HCT116 (cell line): ENCODE data around the gene CCL1. TPM values are rescaled to one million over a fixed set of nuclear protein-coding genes. Genes with fewer than 3 reads are reported as not detected.

ENCODE experiments used
- ATAC-seq: fragments of 200-7000 bp; cut with Tn5 transposase; 2 replicates; pipeline ENCODE4 v1.9.1; 2020; ENCODE audit warnings: mild to moderate bottlenecking, moderate library complexity
- BruUV-seq: library from RNA; stranded (reverse); fragments of 400-500 nt; replicated peaks from 2 replicates; lab custom pipeline; 2021; lab: Mats Ljungman, UMichigan
- CTCF ChIA-PET: fragments of 300-600 bp; sonication (Branson Sonifier 250); formaldehyde crosslinking; loops from one replicate; lab custom pipeline; 2021; ENCODE audit warnings: antibody characterized with exemption; lab: Charles Lee
- POLR2A ChIA-PET: fragments of 300-600, 350-600 bp; sonication (Branson Sonifier 250); formaldehyde crosslinking; loops from one replicate; lab custom pipeline; 2021; ENCODE audit warnings: antibody characterized with exemption; lab: Charles Lee
- RAD21 ChIA-PET, 2 experiments: fragments of 300-600 bp; sonication (Branson Sonifier 250); formaldehyde crosslinking; loops; one replicate each; lab custom pipeline; 2023; ENCODE audit warnings: low total read pairs in 2 of 2; ENCODE audit not compliant: uncharacterized antibody in 2 of 2, unreplicated experiment in 2 of 2, low non-redundant PET in 1 of 2; lab: Charles Lee
- DNase-seq: peaks from one replicate; pipeline ENCODE4 v3.0.0-alpha.2; 2010; ENCODE audit warnings: low read depth, low spot score
- H2AFZ ChIP-seq: fragments of 200-600 bp; shearing (Covaris generic), sonication (generic); 2 replicates; pipeline ENCODE4 v1.6.1; 2017; ENCODE audit warnings: low read depth, mixed run types, mixed read lengths, antibody characterized with exemption, low read length; ENCODE audit not compliant: poor library complexity, severe bottlenecking
- H3K27ac ChIP-seq: 2 replicates; pipeline ENCODE4 v1.5.1; 2012; ENCODE audit warnings: low read depth, low read length
- H3K27me3 ChIP-seq: fragments of 200-600 bp; sonication (generic); 2 replicates; pipeline ENCODE4 v1.6.1; 2016; ENCODE audit warnings: mixed run types, low read length, mixed read lengths; ENCODE audit not compliant: insufficient read depth
- H3K36me3 ChIP-seq, 2 experiments: fragments of 200-500 bp in 1 of 2; fragments of 200-600 bp in 1 of 2; sonication (Bioruptor generic) in 1 of 2; sonication (generic) in 1 of 2; 2 replicates each; pipeline versions ENCODE4 v1.5.1 to v1.6.1; 2014 to 2016; ENCODE audit warnings: low read length in 2 of 2, inconsistent platforms in 1 of 2, mixed read lengths in 1 of 2, mixed run types in 1 of 2; ENCODE audit not compliant: insufficient read depth in 2 of 2, control insufficient read depth in 1 of 2
- H3K4me1 ChIP-seq, 2 experiments: fragments of 200-600 bp in 1 of 2; sonication (generic) in 1 of 2; 2 replicates each; pipeline versions ENCODE4 v1.5.1 to v1.6.1; 2012 to 2017; ENCODE audit warnings: low read length in 2 of 2, inconsistent platforms in 1 of 2, mild to moderate bottlenecking in 1 of 2, mixed read lengths in 1 of 2, mixed run types in 1 of 2, moderate library complexity in 1 of 2; ENCODE audit not compliant: insufficient read depth in 2 of 2, control insufficient read depth in 1 of 2
- H3K4me2 ChIP-seq: fragments of 200-600 bp; sonication (generic); 2 replicates; pipeline ENCODE4 v1.6.1; 2017; ENCODE audit warnings: mixed run types, low read length, mixed read lengths
- H3K4me3 ChIP-seq, 2 experiments: fragments of 200-600 bp in 1 of 2; sonication (generic) in 1 of 2; replicated peaks in 1 of 2; 2 replicates each; pipeline ENCODE4 v1.5.1; 2011 to 2016; ENCODE audit warnings: low read length in 2 of 2, control low read depth in 1 of 2, low read depth in 1 of 2, mild to moderate bottlenecking in 1 of 2, mixed read lengths in 1 of 2, mixed run types in 1 of 2
- H3K79me2 ChIP-seq: fragments of 200-600 bp; sonication (generic); 2 replicates; pipeline ENCODE4 v1.6.1; 2017; ENCODE audit warnings: mild to moderate bottlenecking, mixed run types, low read length, moderate library complexity, mixed read lengths; ENCODE audit not compliant: insufficient read depth
- H3K9ac ChIP-seq: fragments of 200-600 bp; sonication (generic); 2 replicates; pipeline ENCODE4 v1.6.1; 2016; ENCODE audit warnings: low read length, mixed read lengths
- H3K9me2 ChIP-seq: fragments of 200-600 bp; sonication (generic), shearing (Covaris generic); 2 replicates; pipeline ENCODE4 v1.6.1; 2017; ENCODE audit warnings: mixed run types, mild to moderate bottlenecking, moderate library complexity; ENCODE audit not compliant: insufficient read depth
- H3K9me3 ChIP-seq, 2 experiments: fragments of 200-500 bp in 1 of 2; fragments of 200-600 bp in 1 of 2; sonication (Bioruptor generic) in 1 of 2; sonication (generic) in 1 of 2; 2 replicates each; pipeline ENCODE4 v1.6.1; 2014 to 2017; ENCODE audit warnings: low read length in 2 of 2, mixed read lengths in 2 of 2, inconsistent platforms in 1 of 2, low read depth in 1 of 2, mild to moderate bottlenecking in 1 of 2, mixed run types in 1 of 2, moderate library complexity in 1 of 2; ENCODE audit not compliant: control insufficient read depth in 1 of 2, insufficient read depth in 1 of 2
- H4K20me1 ChIP-seq: fragments of 200-600 bp; sonication (generic), shearing (Covaris generic); 2 replicates; pipeline ENCODE4 v1.6.1; 2017; ENCODE audit warnings: mixed run types, mild to moderate bottlenecking, moderate library complexity; ENCODE audit not compliant: insufficient read depth
- ELF1 ChIP-seq: IDR thresholded peaks from 2 replicates; pipeline ENCODE4 v1.6.1; 2012; ENCODE audit warnings: low read depth, borderline replicate concordance
- EZH2 ChIP-seq: fragments of 200-600 bp; sonication (generic); IDR thresholded peaks from 2 replicates; pipeline ENCODE4 v1.6.1; 2017; ENCODE audit warnings: antibody characterized with exemption, mixed run types
- EZH2phosphoT487 ChIP-seq: fragments of 200-600 bp; IDR thresholded peaks from 2 replicates; pipeline ENCODE4 v1.6.1; 2018; ENCODE audit warnings: antibody characterized with exemption, borderline replicate concordance
- FOSL1 ChIP-seq: IDR thresholded peaks from 2 replicates; pipeline ENCODE4 v1.6.1; 2012; ENCODE audit warnings: low read depth
- POLR2A ChIP-seq: IDR thresholded peaks from 2 replicates; pipeline ENCODE4 v1.7.0; 2011; ENCODE audit warnings: borderline replicate concordance; ENCODE audit not compliant: insufficient read depth, insufficient read length; ENCODE audit errors: extremely low read depth
- POLR2AphosphoS5 ChIP-seq: IDR thresholded peaks from 2 replicates; pipeline ENCODE4 v1.6.1; 2011; ENCODE audit warnings: mild to moderate bottlenecking, low read depth, low read length, moderate library complexity
- RAD21 ChIP-seq: IDR thresholded peaks from 2 replicates; pipeline ENCODE4 v1.6.1; 2012; ENCODE audit warnings: low read depth, mild to moderate bottlenecking
- SIN3A ChIP-seq: IDR thresholded peaks from 2 replicates; pipeline ENCODE4 v1.6.1; 2012; ENCODE audit warnings: low read depth
- SP1 ChIP-seq: IDR thresholded peaks from 2 replicates; pipeline ENCODE4 v1.6.1; 2012; ENCODE audit warnings: low read depth
- SRF ChIP-seq: IDR thresholded peaks from 2 replicates; pipeline ENCODE4 v1.6.1; 2012; ENCODE audit warnings: low read depth
- TCF7L2 ChIP-seq: IDR thresholded peaks from 2 replicates; pipeline ENCODE4 v1.7.0; 2011; ENCODE audit warnings: borderline replicate concordance, inconsistent platforms; ENCODE audit not compliant: insufficient read depth, insufficient read length; ENCODE audit errors: extremely low read depth
- YY1 ChIP-seq: IDR thresholded peaks from 2 replicates; pipeline ENCODE4 v1.6.1; 2011; ENCODE audit warnings: low read length, low read depth, moderate library complexity, mild to moderate bottlenecking; ENCODE audit not compliant: insufficient replicate concordance; ENCODE audit errors: extremely low read depth
- ZFX ChIP-seq: fragments of 450-650 bp; IDR thresholded peaks from 2 replicates; pipeline ENCODE4 v1.6.1; 2017
- ZNF274 ChIP-seq: fragments of 200-500 bp; sonication (Bioruptor generic); IDR thresholded peaks from 2 replicates; pipeline ENCODE4 v1.6.1; 2014; ENCODE audit warnings: mild to moderate bottlenecking, low read depth, low read length, inconsistent platforms
- intact Hi-C: fragments of 100-400 bp; cut with micrococcal nuclease; formaldehyde crosslinking; loops from 2 replicates; pipeline ENCODE4 v1.10.0; 2022
- total RNA-seq: library from RNA; stranded (reverse); gene quantifications from one replicate; pipeline ENCODE4 v1.2.1, GENCODE V29; 2021; ENCODE audit not compliant: unreplicated experiment
- TF ChIP-seq, protein P1 (sequence below): IDR thresholded peaks from 2 replicates; pipeline ENCODE4 v1.6.1; 2012
- TF ChIP-seq, protein P2 (sequence below): IDR thresholded peaks from 2 replicates; pipeline ENCODE4 v1.6.1; 2012; ENCODE audit warnings: low read depth
- TF ChIP-seq, protein P3 (sequence below): IDR thresholded peaks from 2 replicates; pipeline ENCODE4 v1.6.1; 2012
- TF ChIP-seq, protein P4 (sequence below), 3 experiments: fragments of 200-600 bp in 1 of 3; sonication (generic) in 1 of 3; IDR thresholded peaks in 2 of 3; conservative IDR thresholded peaks in 1 of 3; 2 replicates each; pipeline ENCODE4 v1.5.1; 2012 to 2017; ENCODE audit warnings: low read depth in 2 of 3, low read length in 2 of 3, antibody characterized with exemption in 1 of 3, borderline replicate concordance in 1 of 3, control low read depth in 1 of 3, mild to moderate bottlenecking in 1 of 3, mixed read lengths in 1 of 3, mixed run types in 1 of 3, moderate library complexity in 1 of 3; ENCODE audit not compliant: insufficient read depth in 1 of 3
- TF ChIP-seq, protein P5 (sequence below): IDR thresholded peaks from 2 replicates; pipeline ENCODE4 v1.6.1; 2011; ENCODE audit warnings: mild to moderate bottlenecking, low read length, moderate library complexity; ENCODE audit not compliant: insufficient replicate concordance; ENCODE audit errors: extremely low read depth

Gene CCL1
- total RNA-seq, 1 experiment from 2014 or later: not detected

DNA sequence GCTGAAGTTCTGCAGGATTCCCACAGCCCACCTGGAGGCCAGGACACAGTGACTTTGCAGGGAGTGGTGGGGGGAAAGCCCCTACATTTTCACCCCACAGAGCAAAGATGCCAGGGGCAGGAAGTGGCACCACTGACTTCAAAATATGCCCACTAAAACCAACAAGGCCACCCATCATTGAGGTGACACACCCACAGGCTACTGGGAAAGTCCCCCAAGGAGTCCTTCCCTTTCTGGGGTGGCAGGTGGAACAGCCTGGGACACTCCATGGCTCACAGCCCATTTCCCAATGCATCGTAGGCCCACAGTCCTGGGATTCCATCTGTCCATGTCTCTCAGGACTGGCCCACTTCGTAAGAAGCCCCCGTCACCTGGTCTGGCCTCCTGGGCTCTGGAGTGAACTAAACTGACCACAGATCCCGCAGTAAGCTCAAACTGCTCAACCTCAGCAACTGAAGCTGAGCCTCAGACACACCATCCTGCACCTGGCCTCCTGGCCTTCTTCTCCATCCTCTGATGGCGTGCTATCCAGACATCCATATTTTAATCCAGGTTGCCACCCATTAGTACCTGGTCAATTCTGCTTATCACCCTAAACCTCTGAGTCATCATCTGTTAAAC, 7.5 kb upstream of the CCL1 start:
- H3K4me1 ChIP-seq: no peaks in the 10 kb centered on the region
- RAD21 ChIA-PET: no interaction called here
- H3K4me2 ChIP-seq: no peak overlapping the region
- H3K27ac ChIP-seq: no peak overlapping the region
- intact Hi-C loops: no loop called here
- TF ChIP-seq, protein P1, sequence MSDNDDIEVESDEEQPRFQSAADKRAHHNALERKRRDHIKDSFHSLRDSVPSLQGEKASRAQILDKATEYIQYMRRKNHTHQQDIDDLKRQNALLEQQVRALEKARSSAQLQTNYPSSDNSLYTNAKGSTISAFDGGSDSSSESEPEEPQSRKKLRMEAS: no peak
- TF ChIP-seq YY1 (no peak), EZH2phosphoT487 (no peak), ZFX (no peak), FOSL1 (no peak), TCF7L2 (no peak), RAD21 (no peak), SIN3A (no peak), SP1 (no peak), SRF (no peak), POLR2AphosphoS5 (no peak), EZH2 (no peak), POLR2A (no peak), ZNF274 (no peak), ELF1 (no peak)
- TF ChIP-seq, protein P2, sequence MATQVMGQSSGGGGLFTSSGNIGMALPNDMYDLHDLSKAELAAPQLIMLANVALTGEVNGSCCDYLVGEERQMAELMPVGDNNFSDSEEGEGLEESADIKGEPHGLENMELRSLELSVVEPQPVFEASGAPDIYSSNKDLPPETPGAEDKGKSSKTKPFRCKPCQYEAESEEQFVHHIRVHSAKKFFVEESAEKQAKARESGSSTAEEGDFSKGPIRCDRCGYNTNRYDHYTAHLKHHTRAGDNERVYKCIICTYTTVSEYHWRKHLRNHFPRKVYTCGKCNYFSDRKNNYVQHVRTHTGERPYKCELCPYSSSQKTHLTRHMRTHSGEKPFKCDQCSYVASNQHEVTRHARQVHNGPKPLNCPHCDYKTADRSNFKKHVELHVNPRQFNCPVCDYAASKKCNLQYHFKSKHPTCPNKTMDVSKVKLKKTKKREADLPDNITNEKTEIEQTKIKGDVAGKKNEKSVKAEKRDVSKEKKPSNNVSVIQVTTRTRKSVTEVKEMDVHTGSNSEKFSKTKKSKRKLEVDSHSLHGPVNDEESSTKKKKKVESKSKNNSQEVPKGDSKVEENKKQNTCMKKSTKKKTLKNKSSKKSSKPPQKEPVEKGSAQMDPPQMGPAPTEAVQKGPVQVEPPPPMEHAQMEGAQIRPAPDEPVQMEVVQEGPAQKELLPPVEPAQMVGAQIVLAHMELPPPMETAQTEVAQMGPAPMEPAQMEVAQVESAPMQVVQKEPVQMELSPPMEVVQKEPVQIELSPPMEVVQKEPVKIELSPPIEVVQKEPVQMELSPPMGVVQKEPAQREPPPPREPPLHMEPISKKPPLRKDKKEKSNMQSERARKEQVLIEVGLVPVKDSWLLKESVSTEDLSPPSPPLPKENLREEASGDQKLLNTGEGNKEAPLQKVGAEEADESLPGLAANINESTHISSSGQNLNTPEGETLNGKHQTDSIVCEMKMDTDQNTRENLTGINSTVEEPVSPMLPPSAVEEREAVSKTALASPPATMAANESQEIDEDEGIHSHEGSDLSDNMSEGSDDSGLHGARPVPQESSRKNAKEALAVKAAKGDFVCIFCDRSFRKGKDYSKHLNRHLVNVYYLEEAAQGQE: no peak
- TF ChIP-seq, protein P3, sequence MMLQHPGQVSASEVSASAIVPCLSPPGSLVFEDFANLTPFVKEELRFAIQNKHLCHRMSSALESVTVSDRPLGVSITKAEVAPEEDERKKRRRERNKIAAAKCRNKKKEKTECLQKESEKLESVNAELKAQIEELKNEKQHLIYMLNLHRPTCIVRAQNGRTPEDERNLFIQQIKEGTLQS: no peak
- TF ChIP-seq, protein P4, sequence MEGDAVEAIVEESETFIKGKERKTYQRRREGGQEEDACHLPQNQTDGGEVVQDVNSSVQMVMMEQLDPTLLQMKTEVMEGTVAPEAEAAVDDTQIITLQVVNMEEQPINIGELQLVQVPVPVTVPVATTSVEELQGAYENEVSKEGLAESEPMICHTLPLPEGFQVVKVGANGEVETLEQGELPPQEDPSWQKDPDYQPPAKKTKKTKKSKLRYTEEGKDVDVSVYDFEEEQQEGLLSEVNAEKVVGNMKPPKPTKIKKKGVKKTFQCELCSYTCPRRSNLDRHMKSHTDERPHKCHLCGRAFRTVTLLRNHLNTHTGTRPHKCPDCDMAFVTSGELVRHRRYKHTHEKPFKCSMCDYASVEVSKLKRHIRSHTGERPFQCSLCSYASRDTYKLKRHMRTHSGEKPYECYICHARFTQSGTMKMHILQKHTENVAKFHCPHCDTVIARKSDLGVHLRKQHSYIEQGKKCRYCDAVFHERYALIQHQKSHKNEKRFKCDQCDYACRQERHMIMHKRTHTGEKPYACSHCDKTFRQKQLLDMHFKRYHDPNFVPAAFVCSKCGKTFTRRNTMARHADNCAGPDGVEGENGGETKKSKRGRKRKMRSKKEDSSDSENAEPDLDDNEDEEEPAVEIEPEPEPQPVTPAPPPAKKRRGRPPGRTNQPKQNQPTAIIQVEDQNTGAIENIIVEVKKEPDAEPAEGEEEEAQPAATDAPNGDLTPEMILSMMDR (IDR thresholded peaks at IDR 0.05 in 2 of 3, conservative IDR thresholded peaks at IDR 0.05 in 1 of 3; ENCODE audit: borderline replicate concordance in 1 of 3, insufficient read depth in 1 of 3, low read depth in 2 of 3, low read length in 2 of 3): no peak
- TF ChIP-seq, protein P5, sequence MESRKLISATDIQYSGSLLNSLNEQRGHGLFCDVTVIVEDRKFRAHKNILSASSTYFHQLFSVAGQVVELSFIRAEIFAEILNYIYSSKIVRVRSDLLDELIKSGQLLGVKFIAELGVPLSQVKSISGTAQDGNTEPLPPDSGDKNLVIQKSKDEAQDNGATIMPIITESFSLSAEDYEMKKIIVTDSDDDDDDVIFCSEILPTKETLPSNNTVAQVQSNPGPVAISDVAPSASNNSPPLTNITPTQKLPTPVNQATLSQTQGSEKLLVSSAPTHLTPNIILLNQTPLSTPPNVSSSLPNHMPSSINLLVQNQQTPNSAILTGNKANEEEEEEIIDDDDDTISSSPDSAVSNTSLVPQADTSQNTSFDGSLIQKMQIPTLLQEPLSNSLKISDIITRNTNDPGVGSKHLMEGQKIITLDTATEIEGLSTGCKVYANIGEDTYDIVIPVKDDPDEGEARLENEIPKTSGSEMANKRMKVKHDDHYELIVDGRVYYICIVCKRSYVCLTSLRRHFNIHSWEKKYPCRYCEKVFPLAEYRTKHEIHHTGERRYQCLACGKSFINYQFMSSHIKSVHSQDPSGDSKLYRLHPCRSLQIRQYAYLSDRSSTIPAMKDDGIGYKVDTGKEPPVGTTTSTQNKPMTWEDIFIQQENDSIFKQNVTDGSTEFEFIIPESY: no peak
- TF ChIP-seq, all 23 proteins: peak for 0
- CTCF ChIA-PET: interaction anchor here (3.8 kb wide), 1 partner anchor 9 kb away, joined by 14 read pairs; no protein-coding TSS in a partner anchor
- Histone ChIP-seq H3K4me3 (no peak overlapping the region), H3K27me3 (peaks cover 9% of the 10 kb centered on the region; the same call in 1 of the 2 replicates), H3K9me2 (no peaks in the 10 kb centered on the region), H2AFZ (no peak overlapping the region), H4K20me1 (no peaks in the 10 kb centered on the region), H3K9me3 (no peaks in the 10 kb centered on the region), H3K9ac (no peak overlapping the region), H3K79me2 (no peaks in the 10 kb centered on the region), H3K36me3 (no peaks in the 10 kb centered on the region)
- DNase-seq: no peak
- ATAC-seq: no peak
- no TSS peak for BruUV-seq
- POLR2A ChIA-PET: no interaction called here
